Measurements from ENCODE around the gene ZFAND3. TPM values are rescaled to one million over a fixed set of nuclear protein-coding genes. Genes with fewer than 3 reads are reported as not detected.

ZFAND3 gene
- total RNA-seq, 1 donor from 2014 or later = 50.7 TPM

- peak; percentile 7 for DNase-seq (ENCODE audit: extremely low read depth, low read depth, low spot score)
Observed at GRCh38 chr6:37965964-37966676, 146.6 kb downstream of the ZFAND3 start.

DNA sequence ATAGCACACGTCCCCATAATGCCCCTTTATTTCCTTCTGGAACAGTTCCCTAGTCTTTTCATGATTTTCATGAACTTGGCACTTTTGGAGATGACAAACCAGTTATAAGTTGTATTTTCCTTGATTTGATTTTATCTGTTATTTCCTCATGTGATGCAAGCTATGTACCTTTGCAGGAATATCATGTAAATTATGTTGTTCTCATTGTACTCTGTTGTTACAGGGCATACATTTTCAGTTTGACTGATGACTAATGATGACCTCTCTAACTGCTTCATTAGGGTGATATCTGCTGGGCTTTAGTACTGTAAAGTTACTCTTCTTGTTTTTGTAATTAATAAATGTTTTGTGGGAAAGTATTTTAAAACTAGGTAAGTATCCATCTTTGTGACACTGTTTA, 147.3 kb downstream of the ZFAND3 start:
- no peak for DNase-seq (ENCODE audit: extremely low read depth, low read depth, low spot score)

- no peak for DNase-seq (ENCODE audit: extremely low read depth, low read depth, low spot score)
Observed at GRCh38 chr6:37967651-37968050, 148.1 kb downstream of the ZFAND3 start.

- DNase-seq (ENCODE audit: extremely low read depth, low read depth, low spot score) = no peak
Observed at GRCh38 chr6:37971266-37971665, 151.7 kb downstream of the ZFAND3 start.

DNA sequence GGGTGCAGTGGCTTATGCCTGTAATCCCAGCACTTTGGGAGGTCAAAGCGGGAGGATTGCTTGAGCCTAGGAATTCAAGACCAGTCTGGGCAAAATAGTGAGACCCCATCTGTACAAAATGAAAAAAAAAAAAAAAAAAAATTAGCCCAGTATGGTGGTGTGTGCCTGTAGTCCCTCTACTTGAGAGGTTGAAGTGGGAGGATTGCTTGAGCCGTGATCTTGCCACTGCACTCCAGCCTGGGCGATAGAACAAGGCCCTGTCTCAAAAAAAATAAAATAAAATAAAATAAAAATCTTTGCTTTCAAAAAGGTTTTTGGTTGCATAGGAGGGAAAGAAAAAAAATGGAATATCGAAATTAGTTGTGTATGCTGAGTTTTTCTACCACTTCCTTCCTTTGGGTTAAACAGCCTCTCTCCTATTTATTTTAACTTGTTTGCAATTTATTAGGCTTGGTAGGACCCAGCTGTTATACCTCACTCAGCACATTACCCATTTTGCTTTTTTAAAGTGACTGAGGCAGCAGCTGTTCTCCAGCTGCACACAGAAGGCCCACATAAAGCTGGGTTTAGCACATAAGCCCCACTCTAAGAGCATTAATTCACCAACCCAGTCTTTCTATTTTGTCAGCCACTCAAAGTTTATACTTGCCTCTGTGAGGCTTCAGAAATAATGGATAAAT, 152.3 kb downstream of the ZFAND3 start:
- no peak for DNase-seq (ENCODE audit: extremely low read depth, low read depth, low spot score)

DNA sequence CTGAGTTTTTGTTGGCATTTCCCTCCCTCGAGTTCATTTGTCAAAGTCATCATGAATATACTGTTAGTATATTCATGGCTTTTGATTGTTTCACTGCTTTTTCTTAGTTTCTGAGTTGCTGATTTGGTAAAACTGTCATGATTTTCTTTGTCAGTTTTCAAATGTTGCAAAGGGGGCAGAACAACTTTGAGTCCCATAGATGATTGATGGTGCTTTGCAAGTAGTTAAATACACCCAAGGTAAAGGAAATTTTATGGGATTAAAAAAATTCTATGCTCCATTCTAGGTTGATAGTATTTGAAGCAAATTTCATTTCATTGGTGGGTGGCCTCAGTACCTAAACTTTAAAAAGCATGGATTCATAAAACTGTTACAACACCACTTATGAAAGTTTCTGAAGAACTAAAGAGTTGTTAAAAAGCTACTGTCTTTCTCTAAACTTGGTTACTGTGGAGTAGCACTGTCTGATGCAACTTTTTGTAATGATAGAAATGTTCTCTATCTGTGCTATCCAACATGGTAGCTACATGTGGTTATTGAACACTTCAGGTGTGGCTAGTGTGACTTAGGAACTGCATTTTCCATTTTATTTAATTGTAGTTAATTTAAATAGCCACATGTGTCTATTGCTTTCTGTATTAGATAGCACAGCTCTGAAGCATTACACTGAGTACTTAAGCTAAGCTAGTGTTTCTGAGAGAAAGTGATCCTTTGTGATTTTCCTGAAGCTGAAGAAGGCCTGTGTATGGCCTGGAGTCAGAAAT, 153.6 kb downstream of the ZFAND3 start:
- no peak for DNase-seq (ENCODE audit: extremely low read depth, low read depth, low spot score)

- DNase-seq (ENCODE audit: extremely low read depth, low read depth, low spot score) = no peak
Observed at GRCh38 chr6:37974381-37974780, 154.9 kb downstream of the ZFAND3 start.

- DNase-seq (ENCODE audit: extremely low read depth, low read depth, low spot score) = no peak
Observed at GRCh38 chr6:37974943-37975342, 155.4 kb downstream of the ZFAND3 start.

DNA sequence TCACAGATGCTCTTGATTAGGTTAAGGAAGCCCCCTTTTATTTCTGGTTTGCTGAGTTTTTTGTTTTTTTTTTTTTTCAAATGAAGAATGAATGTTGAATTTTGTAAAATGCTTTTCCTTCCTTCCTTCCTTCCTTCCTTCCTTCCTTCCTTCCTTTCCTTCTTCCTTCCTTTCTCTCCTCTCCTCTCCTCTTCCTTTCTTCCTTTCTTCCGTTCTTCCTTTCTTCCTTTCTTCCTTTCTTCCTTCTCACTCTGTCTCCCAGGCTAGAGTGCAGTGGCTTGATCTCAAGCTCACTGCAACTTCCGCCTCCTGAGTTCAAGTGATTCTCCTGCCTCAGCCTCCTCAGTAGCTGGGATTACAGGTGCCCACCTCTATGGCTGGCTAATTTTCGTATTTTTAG, 158.2 kb downstream of the ZFAND3 start:
- DNase-seq (ENCODE audit: extremely low read depth, low read depth, low spot score) = no peak

DNA sequence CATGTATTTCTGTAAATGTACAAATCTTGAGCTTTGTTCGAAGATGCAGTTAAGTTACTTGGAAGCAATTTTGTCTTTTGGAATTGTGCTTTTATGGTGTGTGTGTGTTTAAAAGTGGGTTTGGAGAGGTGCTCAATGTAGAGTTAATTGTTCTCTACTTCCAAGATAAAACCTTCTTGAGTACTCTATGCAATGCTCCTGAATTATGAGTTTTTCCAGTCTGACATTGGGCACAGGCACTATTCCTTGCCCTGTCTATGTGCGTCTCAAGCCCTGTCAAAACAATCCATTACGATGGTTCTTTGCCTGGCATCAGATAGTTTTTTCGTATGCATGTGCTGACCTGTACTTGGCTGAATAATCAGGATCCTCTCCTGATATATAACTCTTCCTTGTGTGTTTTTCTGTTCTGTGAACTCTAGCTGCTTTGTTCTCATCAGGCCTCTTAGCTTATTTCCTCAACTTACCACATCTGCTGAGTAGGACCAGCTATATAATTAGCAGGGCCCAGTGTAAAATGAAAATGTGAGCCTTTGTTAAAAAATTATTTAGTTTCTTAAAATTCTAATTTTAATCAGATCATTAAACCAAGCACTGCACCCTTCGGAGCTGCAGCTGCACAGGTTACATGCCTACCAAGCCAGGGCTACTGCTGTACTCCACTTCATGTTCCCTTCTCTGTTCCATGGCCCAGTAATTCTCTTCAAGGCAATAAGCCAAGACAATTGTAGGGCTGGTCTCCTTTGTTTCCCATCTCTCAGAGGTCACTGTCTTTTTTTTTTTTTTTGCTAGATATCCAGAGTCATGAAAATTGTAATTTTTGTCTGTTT, 160.1 kb downstream of the ZFAND3 start:
- no peak for DNase-seq (ENCODE audit: extremely low read depth, low read depth, low spot score)

DNA sequence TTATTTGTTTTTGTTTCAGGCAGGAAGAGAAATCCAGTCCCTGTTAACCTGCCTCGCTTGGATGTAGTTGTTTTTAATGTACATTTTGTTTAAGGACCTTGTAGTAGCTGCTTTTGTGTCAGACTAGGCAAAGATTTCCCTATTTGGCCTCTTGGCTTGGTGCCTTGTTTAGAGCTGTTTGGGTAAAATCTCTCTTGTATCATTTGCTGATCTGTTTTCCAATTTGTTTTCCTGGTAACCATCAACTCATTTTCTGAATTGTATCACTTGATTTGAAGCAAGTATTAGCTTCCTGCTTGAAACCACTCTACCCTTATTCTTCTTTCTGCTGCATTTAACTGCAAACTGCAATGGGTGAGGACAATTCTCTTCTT, 160.7 kb downstream of the ZFAND3 start:
- DNase-seq (ENCODE audit: extremely low read depth, low read depth, low spot score) = no peak

- no peak for DNase-seq (ENCODE audit: extremely low read depth, low read depth, low spot score)
Observed at GRCh38 chr6:37981626-37982025, 162.1 kb downstream of the ZFAND3 start.

- no peak for DNase-seq (ENCODE audit: extremely low read depth, low read depth, low spot score)
Observed at GRCh38 chr6:37982317-37982716, 162.8 kb downstream of the ZFAND3 start.

- no peak for DNase-seq (ENCODE audit: extremely low read depth, low read depth, low spot score)
Observed at GRCh38 chr6:37983720-37984501, 164.4 kb downstream of the ZFAND3 start.

- DNase-seq (ENCODE audit: extremely low read depth, low read depth, low spot score) = no peak
Observed at GRCh38 chr6:37984578-37984977, 165.1 kb downstream of the ZFAND3 start.

DNA sequence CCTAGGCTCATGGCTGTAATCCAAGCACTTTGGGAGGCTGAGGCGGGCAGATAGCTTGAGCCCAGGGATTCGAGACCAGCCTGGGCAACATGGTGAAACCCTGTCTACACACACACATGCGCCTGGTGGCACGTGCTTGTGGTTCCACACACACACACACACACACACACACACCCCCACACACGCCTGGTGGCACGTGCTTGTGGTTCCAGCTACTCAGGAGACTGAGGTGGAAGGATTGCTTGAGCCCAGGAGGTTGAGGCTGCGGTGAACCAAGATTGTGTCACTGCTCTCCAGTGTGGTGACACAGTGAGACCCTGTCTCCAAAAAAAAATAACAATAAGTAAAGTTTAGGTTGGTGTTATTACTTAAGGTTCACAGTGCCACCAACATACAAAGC, 165.8 kb downstream of the ZFAND3 start:
- DNase-seq (ENCODE audit: extremely low read depth, low read depth, low spot score) = no peak

GRCh38 chr6:37987018-37987417, 167.5 kb downstream of the ZFAND3 start:
- no peak for DNase-seq (ENCODE audit: extremely low read depth, low read depth, low spot score)

DNA sequence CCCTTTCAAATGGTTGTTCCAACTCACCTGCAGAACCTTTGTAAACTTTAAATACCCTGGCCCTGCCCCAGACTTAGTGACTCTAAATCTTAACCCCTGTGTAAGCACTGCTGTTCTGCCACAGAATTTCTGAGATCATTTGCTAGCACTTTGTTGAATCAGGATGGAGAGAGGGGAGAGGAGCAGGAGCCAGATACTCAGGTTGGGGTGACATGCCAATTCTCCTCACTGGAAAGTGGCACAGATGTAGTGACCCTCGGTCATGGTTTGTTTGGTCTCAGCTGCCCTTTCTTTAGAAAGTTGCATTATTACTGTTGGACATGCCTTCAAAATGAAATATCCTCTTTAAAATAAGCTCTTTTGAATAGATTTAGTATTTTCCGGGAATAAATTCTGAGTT, 168.0 kb downstream of the ZFAND3 start:
- DNase-seq (ENCODE audit: extremely low read depth, low read depth, low spot score) = no peak

DNA sequence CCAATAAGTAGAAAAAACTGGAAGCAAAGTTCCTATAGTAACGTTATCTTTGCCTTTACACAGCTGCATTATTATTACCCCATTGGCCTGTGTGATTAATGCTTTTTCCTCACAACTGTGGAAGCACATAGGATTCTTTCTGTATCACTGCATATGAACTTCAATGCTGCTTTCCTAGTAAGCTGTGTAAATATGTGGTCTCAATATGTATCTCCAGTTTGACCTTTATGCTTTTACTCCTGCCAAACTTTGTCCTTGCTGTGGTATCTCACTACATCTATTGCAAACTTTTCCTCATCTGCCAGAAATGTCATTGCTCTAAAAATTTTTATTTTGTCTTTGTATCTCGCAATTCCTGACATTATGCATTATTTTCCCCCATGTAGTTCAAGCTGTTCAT, 168.6 kb downstream of the ZFAND3 start:
- no peak for DNase-seq (ENCODE audit: extremely low read depth, low read depth, low spot score)

GRCh38 chr6:37988696-37989095, 169.2 kb downstream of the ZFAND3 start:
- DNase-seq (ENCODE audit: extremely low read depth, low read depth, low spot score) = no peak
